ENCODE data around the gene MRPL51.
"Not testable (repeated sequence)": the region's sequence is repeated elsewhere in the genome, so short reads cannot be mapped to it uniquely, and the experiment has no call there.

Gene MRPL51

DNA sequence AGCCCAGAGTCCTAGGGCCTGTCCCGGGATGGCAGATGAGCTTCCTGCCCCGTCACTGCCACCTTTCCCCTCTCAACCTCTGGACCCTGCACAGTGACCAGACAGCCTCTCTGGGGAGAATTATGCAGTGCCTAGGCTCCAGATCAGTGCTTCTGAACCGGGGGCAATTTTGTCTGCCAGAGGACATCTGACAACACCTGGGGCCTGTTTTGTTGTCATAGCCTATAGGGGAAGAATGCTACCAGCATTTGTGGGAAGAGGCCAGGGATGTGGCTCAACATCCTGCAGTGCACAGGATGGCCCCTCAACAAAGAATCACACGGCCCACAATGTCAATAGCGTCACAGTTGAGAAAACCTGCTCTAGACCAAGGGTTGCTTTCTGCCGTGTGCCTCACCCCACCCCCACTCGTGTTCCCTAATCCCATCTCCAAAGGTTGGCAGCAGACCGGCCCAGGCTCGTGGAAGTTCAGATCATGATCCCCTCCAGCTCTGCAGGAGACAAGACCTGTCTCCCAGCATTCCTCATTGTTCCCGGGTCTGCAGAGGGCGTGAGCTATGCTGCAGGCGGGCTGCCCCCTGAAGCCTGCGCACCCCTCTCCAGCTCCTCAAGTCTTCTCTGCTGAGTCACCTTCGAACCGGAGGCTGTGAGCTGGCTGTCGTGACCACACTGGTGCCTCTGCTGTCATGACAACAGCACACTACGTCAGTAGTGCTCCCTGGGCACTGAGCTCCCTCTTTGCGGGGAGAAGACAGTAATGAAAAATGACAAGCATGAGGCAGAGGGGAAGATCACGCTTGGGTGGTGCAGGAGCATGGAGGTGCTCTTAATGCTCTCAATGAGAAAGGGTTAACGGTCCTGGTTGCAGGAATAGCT is 39.2 kb upstream of the MRPL51 start:
- DNase-seq (ENCODE audit: low read depth in 1 of 2, low spot score in 1 of 2) = peak; percentile 61 to 64

- DNase-seq (ENCODE audit: low read depth in 1 of 2, low spot score in 1 of 2) = no peak
Observed at GRCh38 chr12:6530576-6531260, 37.7 kb upstream of the MRPL51 start.

DNA sequence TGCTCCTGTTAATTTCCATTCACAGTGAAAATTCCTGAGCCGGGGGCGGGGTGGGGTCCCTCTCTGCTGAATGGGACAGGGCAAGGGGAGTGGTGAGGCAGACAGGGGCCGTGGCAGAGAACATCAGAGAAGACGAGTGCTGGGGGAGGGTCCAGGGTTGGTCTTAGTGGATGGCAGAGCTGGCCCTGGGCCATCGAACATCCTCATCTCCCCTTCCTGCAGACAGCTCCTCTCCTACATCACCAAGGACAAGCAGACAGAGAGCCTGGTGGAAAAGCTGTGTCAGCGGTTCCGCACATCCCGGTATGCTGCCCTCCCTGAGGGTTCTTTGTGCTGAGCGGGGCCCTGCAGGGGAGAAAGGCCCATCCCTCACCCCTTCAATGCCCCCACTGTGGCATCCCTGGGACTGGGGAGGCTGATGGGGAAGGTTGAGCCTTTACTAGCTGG is 36.3 kb upstream of the MRPL51 start:
- DNase-seq (ENCODE audit: low read depth in 1 of 2, low spot score in 1 of 2) = no peak

GRCh38 chr12:6528539-6529235 is 35.6 kb upstream of the MRPL51 start:
- no peak for DNase-seq (ENCODE audit: low read depth in 1 of 2, low spot score in 1 of 2)

- DNase-seq (ENCODE audit: low read depth in 1 of 2, low spot score in 1 of 2) = no peak
Observed at GRCh38 chr12:6527711-6528110, 34.6 kb upstream of the MRPL51 start.

DNA sequence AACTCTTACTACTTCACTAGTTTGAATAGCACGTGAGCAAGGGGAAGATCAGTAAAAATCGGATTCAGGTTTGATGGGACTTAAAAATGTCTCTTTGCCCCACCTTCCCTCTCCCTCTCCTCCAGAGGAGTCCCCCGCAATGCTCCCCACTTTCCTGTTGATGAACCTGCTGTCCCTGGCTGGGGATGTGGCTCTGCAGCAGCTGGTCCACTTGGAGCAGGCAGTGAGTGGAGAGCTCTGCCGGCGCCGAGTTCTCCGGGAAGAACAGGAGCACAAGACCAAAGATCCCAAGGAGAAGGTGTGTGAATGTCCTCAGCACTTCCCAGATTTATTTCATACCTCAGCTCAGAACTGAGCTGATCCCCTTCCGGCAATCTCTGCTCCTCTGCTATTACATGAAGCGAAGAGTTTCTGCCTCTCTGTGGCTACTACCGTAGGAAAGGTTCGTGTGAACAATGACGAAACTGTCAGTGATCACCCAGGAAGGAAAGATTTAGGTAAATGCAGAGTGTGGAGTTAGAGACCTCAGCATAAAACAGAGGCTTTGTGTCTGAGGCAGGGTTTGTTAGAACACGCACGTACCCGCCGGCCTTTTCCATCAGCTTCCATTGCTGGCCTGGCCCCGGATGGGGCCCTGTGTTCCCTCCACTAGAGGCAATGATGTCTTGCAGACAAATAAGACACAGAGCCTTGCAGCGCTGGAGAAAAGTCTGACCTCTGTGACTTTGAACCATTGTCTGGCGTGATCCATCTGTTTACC is 33.9 kb upstream of the MRPL51 start:
- DNase-seq (ENCODE audit: low read depth in 1 of 2, low spot score in 1 of 2) = no peak

- no peak for DNase-seq (ENCODE audit: low read depth in 1 of 2, low spot score in 1 of 2)
Observed at GRCh38 chr12:6526201-6526600, 33.1 kb upstream of the MRPL51 start.

- DNase-seq (ENCODE audit: low read depth in 1 of 2, low spot score in 1 of 2) = no peak
Observed at GRCh38 chr12:6524648-6525047, 31.6 kb upstream of the MRPL51 start.

DNA sequence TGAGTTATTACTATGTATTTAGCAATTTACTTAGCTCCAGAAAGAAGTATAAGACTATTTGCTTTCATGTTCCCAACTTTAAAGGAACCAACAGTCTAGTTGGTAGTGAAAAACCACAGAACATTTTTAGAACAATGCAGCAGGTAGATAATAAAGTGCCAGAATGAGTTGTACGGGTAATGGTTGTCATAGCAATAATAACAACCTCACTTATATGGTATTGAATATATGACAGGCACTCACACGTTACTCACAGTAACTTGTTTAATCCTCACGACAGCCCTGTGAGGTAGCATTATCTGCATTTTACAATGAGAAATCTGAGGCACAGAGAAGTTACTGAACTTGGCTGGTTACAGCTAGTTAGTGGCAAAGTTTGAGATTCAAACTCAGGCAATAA is 30.6 kb upstream of the MRPL51 start:
- no peak for DNase-seq (ENCODE audit: low read depth in 1 of 2, low spot score in 1 of 2)

DNA sequence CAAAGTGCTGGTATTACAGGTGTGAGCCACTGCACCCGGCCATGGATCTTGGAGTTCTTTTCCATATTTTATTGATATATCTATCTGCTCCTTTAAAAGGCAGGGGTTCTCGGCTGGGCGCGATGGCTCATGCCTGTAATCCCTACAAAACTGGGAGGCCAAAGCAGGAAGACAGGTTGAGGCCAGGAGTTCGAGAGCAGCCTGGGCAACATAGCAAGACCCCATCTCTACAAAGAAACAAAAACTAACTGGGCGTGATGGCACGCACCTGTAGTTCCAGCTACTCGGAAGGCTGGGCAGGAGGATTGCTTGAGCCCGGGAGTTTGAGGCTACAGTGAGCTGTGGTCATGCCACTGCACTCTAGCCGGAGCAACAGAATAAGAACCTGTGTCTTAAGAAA is 29.1 kb upstream of the MRPL51 start:
- no peak for DNase-seq (ENCODE audit: low read depth in 1 of 2, low spot score in 1 of 2)

GRCh38 chr12:6520186-6520585 is 27.1 kb upstream of the MRPL51 start:
- DNase-seq (ENCODE audit: low read depth in 1 of 2, low spot score in 1 of 2) = no peak

- no peak for DNase-seq (ENCODE audit: low read depth in 1 of 2, low spot score in 1 of 2)
Observed at GRCh38 chr12:6508087-6508486, 15.0 kb upstream of the MRPL51 start.

- no peak for DNase-seq (ENCODE audit: low read depth in 1 of 2, low spot score in 1 of 2)
Observed at GRCh38 chr12:6507102-6507998, 14.3 kb upstream of the MRPL51 start.

DNA sequence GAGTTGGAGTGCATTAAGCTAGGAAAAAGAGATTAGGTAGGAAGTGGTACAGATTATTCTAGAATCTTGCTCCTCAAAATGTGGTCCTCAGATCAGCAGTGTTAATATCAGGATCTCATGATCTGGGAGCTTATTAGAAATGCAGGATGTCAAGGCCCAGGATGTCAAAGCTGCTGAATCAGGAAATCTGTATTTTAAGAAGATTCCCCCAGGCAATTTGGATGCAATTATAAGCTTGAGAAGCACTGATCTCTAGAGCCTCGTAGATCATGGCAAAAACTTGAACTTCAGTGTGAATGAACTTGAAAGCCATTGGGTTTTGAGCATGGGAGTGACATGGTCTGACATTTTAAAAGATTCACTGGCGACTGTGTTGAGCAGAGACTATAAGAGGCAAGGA is 7.4 kb upstream of the MRPL51 start:
- no peak for DNase-seq (ENCODE audit: low read depth in 1 of 2, low spot score in 1 of 2)

GRCh38 chr12:6497291-6497690 is 4.2 kb upstream of the MRPL51 start:
- not testable (repeated sequence) for DNase-seq (ENCODE audit: low read depth in 1 of 2, low spot score in 1 of 2)

- no peak for DNase-seq (ENCODE audit: low read depth in 1 of 2, low spot score in 1 of 2)
Observed at GRCh38 chr12:6494968-6495367, 1.9 kb upstream of the MRPL51 start.

DNA sequence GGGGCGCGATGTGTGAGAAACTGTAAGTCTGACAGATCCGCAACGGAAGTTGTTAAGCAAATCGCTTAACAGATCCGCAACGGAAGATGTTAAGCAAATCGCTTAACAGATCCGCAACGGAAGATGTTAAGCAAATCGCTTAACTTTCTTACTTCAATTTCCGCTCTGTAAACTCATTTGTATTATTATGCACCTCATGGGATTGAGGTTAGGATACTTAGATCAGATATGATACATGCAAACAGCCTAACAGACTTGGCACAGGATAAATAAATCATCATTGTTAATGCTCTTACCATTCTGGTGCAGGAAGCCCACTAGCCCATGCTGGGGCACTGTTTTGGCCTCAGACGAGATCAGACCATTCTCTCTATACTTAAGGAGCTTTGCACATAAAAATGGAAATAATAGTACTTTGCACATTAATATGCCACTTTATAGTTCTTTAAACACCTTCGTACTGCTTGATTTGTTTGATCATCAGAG is 1.2 kb upstream of the MRPL51 start:
- DNase-seq (ENCODE audit: low read depth in 1 of 2, low spot score in 1 of 2) = no peak

GRCh38 chr12:6493497-6494257 is 615 bp upstream of the MRPL51 start, which contains the start of gene NCAPD2:
NCAPD2 (plus strand) TSS chr12:6494102; CDS start chr12:6495099, 997 bp downstream.
- DNase-seq (ENCODE audit: low read depth in 1 of 2, low spot score in 1 of 2) = peak; percentile 85 to 90

DNA sequence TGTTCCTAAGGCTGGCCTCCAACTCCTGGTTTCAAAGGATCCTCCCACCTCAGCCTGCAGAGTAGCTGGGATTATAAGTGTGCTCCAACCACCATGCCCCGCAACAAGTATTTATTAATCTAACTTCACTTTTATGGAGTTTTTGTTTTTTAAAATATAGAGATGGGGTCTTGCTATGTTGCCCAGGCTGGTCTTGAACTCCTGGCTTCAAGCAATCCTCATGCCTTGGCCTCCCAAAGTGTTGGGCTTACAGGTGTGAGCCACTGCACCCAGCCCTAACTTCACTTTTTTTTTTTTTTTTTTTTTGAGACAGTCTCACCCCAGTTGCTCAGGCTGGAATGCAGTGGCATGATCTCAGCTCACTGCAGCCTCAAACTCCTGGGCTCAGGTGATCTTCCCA is 2.4 kb downstream of the MRPL51 start:
- not testable (repeated sequence) for DNase-seq (ENCODE audit: low read depth in 1 of 2, low spot score in 1 of 2)

Measured in stimulated activated CD4-positive, alpha-beta T cell treated with anti-CD3 and anti-CD28 coated beads, Interleukin-15, amount 100 ng/mL, for 1 hour (primary cell).